SK-N-MC (cell line): ENCODE results near the gene INSIG1.

ENCODE experiments used
- EZH2 ChIP-seq: fragments of 200-600 bp; sonication (generic); IDR thresholded peaks from one replicate; pipeline ENCODE4 v1.6.1; 2017; ENCODE audit warnings: antibody characterized with exemption
- FOXP2 ChIP-seq: optimal IDR thresholded peaks from 2 replicates; pipeline ENCODE3; 2011; ENCODE audit warnings: mild to moderate bottlenecking, moderate library complexity; ENCODE audit not compliant: insufficient read depth; ENCODE audit errors: extremely low read length, control extremely low read depth
- POLR2AphosphoS5 ChIP-seq: IDR thresholded peaks from 2 replicates; pipeline ENCODE4 v1.6.1; 2012; ENCODE audit warnings: mild to moderate bottlenecking, low read depth, low read length, borderline replicate concordance

- no peak for TF ChIP-seq EZH2
- no peak for TF ChIP-seq POLR2AphosphoS5
- no peak for TF ChIP-seq FOXP2
Observed at GRCh38 chr7:155268921-155269650, 28.6 kb upstream of the INSIG1 start.
